ENCODE data around the gene GYS1.
"Not testable (repeated sequence)": the region's sequence is repeated elsewhere in the genome, so short reads cannot be mapped to it uniquely, and the experiment has no call there.

GYS1 gene

GRCh38 chr19:49038111-49038510 is 45.0 kb upstream of the GYS1 start:
- H3K79me2 ChIP-seq (ENCODE audit: insufficient read depth, low read length); H3K9me2 ChIP-seq (ENCODE audit: low read depth, low read length); H3K9ac ChIP-seq (ENCODE audit: low read length); H3K27ac ChIP-seq (ENCODE audit: low read depth, low read length, poor library complexity, severe bottlenecking); H3F3A ChIP-seq (ENCODE audit: insufficient read depth, low read length); H3K4me3 ChIP-seq (ENCODE audit: low read depth, low read length, poor library complexity, severe bottlenecking); H3K36me3 ChIP-seq (ENCODE audit: insufficient read depth, low read length); H4K20me1 ChIP-seq (ENCODE audit: insufficient read depth, low read length); H3K27me3 ChIP-seq (ENCODE audit: insufficient read depth, low read length); H2AFZ ChIP-seq (ENCODE audit: low read length); H3K4me1 ChIP-seq (ENCODE audit: insufficient read depth, low read length, severe bottlenecking); H3K9me3 ChIP-seq (ENCODE audit: low read length); H3K4me2 ChIP-seq (ENCODE audit: low read length): not testable (repeated sequence)

GRCh38 chr19:49036815-49037214 is 43.7 kb upstream of the GYS1 start, which contains the start of gene CGB1:
Gene CGB1 (minus strand): TSS chr19:49036895. CDS start chr19:49036711, 184 bp downstream.
- not testable (repeated sequence) for H3K4me2 ChIP-seq (ENCODE audit: low read length); H4K20me1 ChIP-seq (ENCODE audit: insufficient read depth, low read length); H3K9me3 ChIP-seq (ENCODE audit: low read length); H3K4me3 ChIP-seq (ENCODE audit: low read depth, low read length, poor library complexity, severe bottlenecking); H3K79me2 ChIP-seq (ENCODE audit: insufficient read depth, low read length); H3K27me3 ChIP-seq (ENCODE audit: insufficient read depth, low read length); H3F3A ChIP-seq (ENCODE audit: insufficient read depth, low read length); H3K4me1 ChIP-seq (ENCODE audit: insufficient read depth, low read length, severe bottlenecking); H3K36me3 ChIP-seq (ENCODE audit: insufficient read depth, low read length); H2AFZ ChIP-seq (ENCODE audit: low read length); H3K9me2 ChIP-seq (ENCODE audit: low read depth, low read length); H3K9ac ChIP-seq (ENCODE audit: low read length); H3K27ac ChIP-seq (ENCODE audit: low read depth, low read length, poor library complexity, severe bottlenecking)
- TF ChIP-seq CTCF (IDR thresholded peaks at IDR 0.05; ENCODE audit: low read length) = peak; percentile 64

- not testable (repeated sequence) for H3K9me2 ChIP-seq (ENCODE audit: low read depth, low read length); H3K27me3 ChIP-seq (ENCODE audit: insufficient read depth, low read length); H3K4me1 ChIP-seq (ENCODE audit: insufficient read depth, low read length, severe bottlenecking); H3K4me3 ChIP-seq (ENCODE audit: low read depth, low read length, poor library complexity, severe bottlenecking); H3K79me2 ChIP-seq (ENCODE audit: insufficient read depth, low read length); H3K27ac ChIP-seq (ENCODE audit: low read depth, low read length, poor library complexity, severe bottlenecking); H2AFZ ChIP-seq (ENCODE audit: low read length); H3K9ac ChIP-seq (ENCODE audit: low read length); H3K36me3 ChIP-seq (ENCODE audit: insufficient read depth, low read length); H4K20me1 ChIP-seq (ENCODE audit: insufficient read depth, low read length); H3K4me2 ChIP-seq (ENCODE audit: low read length); H3F3A ChIP-seq (ENCODE audit: insufficient read depth, low read length); H3K9me3 ChIP-seq (ENCODE audit: low read length)
- TF ChIP-seq CTCF (IDR thresholded peaks at IDR 0.05; ENCODE audit: low read length) = peak; percentile 46; the same call in 1 of the 2 replicates
Measured at GRCh38 chr19:49031642-49032301, 38.7 kb upstream of the GYS1 start, which contains the start of gene CGB2. Gene CGB2 (plus strand): TSS chr19:49031890. CDS start chr19:49032096, 206 bp downstream.

GRCh38 chr19:49030323-49030722 is 37.2 kb upstream of the GYS1 start:
- not testable (repeated sequence) for H3K9me2 ChIP-seq (ENCODE audit: low read depth, low read length)

GRCh38 chr19:49029749-49030148 is 36.6 kb upstream of the GYS1 start:
- not testable (repeated sequence) for H2AFZ ChIP-seq (ENCODE audit: low read length); H3K9me3 ChIP-seq (ENCODE audit: low read length); H3K36me3 ChIP-seq (ENCODE audit: insufficient read depth, low read length); H3K27me3 ChIP-seq (ENCODE audit: insufficient read depth, low read length); H3K4me1 ChIP-seq (ENCODE audit: insufficient read depth, low read length, severe bottlenecking); H3F3A ChIP-seq (ENCODE audit: insufficient read depth, low read length); H3K9ac ChIP-seq (ENCODE audit: low read length); H3K27ac ChIP-seq (ENCODE audit: low read depth, low read length, poor library complexity, severe bottlenecking); H3K79me2 ChIP-seq (ENCODE audit: insufficient read depth, low read length); H3K4me3 ChIP-seq (ENCODE audit: low read depth, low read length, poor library complexity, severe bottlenecking); H3K9me2 ChIP-seq (ENCODE audit: low read depth, low read length); H3K4me2 ChIP-seq (ENCODE audit: low read length); H4K20me1 ChIP-seq (ENCODE audit: insufficient read depth, low read length)

More at GRCh38 chr19:49030323-49030722, 37.2 kb upstream of the GYS1 start:
- not testable (repeated sequence) for H3F3A ChIP-seq (ENCODE audit: insufficient read depth, low read length); H3K4me3 ChIP-seq (ENCODE audit: low read depth, low read length, poor library complexity, severe bottlenecking); H3K9me3 ChIP-seq (ENCODE audit: low read length); H3K27me3 ChIP-seq (ENCODE audit: insufficient read depth, low read length); H3K4me2 ChIP-seq (ENCODE audit: low read length); H3K9ac ChIP-seq (ENCODE audit: low read length); H4K20me1 ChIP-seq (ENCODE audit: insufficient read depth, low read length); H3K36me3 ChIP-seq (ENCODE audit: insufficient read depth, low read length); H3K27ac ChIP-seq (ENCODE audit: low read depth, low read length, poor library complexity, severe bottlenecking); H3K79me2 ChIP-seq (ENCODE audit: insufficient read depth, low read length); H2AFZ ChIP-seq (ENCODE audit: low read length); H3K4me1 ChIP-seq (ENCODE audit: insufficient read depth, low read length, severe bottlenecking)

GRCh38 chr19:49028686-49029085 is 35.6 kb upstream of the GYS1 start:
- H3K27ac ChIP-seq (ENCODE audit: low read depth, low read length, poor library complexity, severe bottlenecking); H3K27me3 ChIP-seq (ENCODE audit: insufficient read depth, low read length); H3K79me2 ChIP-seq (ENCODE audit: insufficient read depth, low read length); H3K4me1 ChIP-seq (ENCODE audit: insufficient read depth, low read length, severe bottlenecking); H3K4me2 ChIP-seq (ENCODE audit: low read length); H3K9me3 ChIP-seq (ENCODE audit: low read length); H3K4me3 ChIP-seq (ENCODE audit: low read depth, low read length, poor library complexity, severe bottlenecking); H2AFZ ChIP-seq (ENCODE audit: low read length); H3F3A ChIP-seq (ENCODE audit: insufficient read depth, low read length); H4K20me1 ChIP-seq (ENCODE audit: insufficient read depth, low read length); H3K9me2 ChIP-seq (ENCODE audit: low read depth, low read length); H3K9ac ChIP-seq (ENCODE audit: low read length); H3K36me3 ChIP-seq (ENCODE audit: insufficient read depth, low read length): not testable (repeated sequence)
